GM12801 (cell line): ENCODE results near the gene DLL3.

Experiments used
- CTCF ChIP-seq: IDR thresholded peaks from one replicate; pipeline ENCODE4 v1.5.1; 2011; ENCODE audit warnings: control low read depth; ENCODE audit not compliant: insufficient read length; ENCODE audit errors: extremely low read depth

DLL3 gene

DNA sequence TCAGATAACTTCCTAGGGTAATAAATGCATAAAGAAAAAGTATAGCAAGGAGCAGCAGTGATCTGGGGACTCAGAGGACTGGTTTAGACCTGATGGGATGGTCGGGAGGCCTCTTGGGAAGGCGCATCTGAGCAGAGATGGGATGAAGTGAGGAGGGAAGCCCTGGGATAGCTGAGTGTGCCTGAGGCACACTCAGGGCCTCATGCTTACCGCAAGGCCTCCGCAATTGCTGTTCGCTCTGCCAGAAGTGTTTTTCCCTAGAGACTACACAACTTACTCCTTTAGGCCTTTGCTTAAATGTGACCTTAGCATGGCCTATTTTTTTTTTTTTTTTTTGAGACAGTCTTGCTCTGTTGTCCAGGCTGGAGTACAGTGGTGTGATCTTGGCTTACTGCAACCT lies 4.1 kb upstream of the DLL3 start:
- no peak for TF ChIP-seq CTCF

GRCh38 chr19:39496063-39496462 lies 2.7 kb upstream of the DLL3 start:
- no peak for TF ChIP-seq CTCF

DNA sequence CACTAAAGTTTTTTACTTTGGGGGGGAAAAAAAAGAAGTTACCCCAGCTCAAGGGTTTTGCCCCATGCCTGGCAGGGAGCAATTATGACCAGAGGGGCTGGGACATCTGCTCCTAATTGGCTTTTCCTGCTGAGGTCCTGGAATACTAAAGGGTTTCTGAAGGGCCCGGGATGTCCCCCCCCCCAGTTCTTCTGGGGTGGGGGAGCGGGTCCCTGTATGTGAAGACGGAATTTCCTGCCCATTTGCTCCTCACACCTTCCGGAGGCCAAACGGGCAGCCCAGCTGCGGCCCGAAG lies 1.1 kb upstream of the DLL3 start:
- TF ChIP-seq CTCF: no peak

DNA sequence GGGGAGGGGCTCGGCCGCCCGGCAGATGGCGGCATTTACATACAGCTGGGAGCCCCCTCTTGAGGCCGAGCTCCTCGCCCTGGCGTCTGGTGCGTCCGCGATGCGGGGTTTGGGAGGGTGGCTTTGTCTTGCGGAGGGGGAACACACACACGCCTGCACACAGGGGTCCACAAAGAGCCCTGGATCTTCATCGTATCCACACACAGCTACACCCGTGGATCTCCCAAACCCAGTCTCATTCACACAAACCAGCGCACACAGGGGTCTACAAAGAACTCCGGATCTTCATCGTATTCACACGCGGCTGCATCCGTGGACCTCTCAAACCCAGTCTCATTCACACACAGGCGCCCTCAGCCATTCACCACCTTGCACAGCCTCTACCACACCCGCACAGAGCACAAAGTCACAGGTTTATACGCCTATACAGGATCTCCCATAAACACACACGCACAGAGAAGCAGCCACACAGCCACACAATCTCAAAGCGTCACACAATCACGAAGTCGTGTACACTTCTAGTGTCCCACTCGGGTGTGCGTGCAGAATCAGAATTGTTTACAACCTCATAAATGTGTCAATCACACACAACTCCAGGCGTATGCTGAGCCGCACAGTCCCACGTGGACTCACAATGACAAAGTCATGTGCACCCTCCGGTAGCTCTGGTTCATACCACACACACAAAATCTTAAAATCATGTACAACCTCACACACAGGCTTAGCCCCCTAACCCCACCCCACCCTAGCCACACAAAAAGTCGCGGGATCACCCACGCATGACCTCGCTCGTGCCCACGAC lies 550 bp upstream of the DLL3 start:
- TF ChIP-seq CTCF: no peak

DNA sequence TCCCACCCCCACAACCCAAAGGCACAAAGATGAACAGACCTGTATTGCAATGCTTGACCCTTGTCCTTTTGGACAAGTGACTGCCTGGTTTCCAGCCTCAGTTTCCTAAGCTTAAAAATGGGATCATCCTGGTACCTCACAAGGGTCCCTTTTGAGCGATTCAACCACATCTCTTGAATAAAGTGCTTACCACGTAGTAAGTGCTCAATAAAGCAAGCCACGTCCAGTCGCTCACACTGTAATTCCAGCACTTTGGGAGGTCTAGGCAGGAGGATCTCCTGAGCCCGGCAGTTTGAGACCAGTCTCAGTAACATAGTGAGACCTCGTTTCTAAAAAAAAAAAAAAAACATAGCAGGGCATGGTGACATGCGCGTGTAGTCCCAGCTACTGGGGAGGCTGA lies 1.2 kb downstream of the DLL3 start:
- no peak for TF ChIP-seq CTCF

DNA sequence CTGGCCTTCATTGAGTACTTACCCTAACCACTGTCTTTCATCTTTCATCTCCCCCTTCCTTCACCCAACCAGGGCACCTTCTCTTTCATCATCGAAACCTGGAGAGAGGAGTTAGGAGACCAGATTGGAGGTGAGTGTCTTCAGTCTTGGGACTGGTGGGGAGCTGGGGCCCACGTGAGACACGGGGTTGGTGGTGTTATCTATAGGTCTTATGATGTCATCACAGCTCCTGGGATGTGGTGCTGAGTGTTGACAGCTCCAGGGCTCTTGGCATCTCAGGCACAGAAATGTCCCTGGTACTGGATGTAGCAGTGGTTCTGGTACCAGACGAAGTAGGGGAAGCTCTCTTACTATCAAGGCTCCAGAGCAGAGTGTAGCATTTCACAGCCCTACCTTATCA lies 1.8 kb downstream of the DLL3 start:
- no peak for TF ChIP-seq CTCF

DNA sequence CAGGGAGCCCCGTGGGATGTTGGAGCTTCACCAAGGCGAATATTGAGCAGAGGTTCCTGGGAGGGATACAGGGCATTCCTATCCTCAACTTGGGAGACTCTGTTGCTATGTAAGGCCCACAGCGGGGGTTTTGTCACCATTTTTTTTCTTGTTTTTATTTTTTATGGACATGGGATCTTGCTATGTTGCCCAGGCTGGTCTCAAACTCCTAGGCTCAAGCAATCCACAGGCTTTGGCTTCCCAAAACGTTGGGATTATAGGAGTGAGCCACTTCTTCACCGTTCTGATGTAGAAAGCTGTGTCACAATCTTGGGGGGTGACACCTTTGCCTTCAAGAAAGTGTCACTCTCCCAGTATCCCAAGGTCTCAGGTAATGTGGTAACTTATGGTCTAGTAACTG lies 2.6 kb downstream of the DLL3 start:
- no peak for TF ChIP-seq CTCF
